Kidney (tissue), 14 donors: ENCODE data around the gene SOX12. TPM values are rescaled to one million over a fixed set of nuclear protein-coding genes. Genes with fewer than 3 reads are reported as not detected.

Source experiments
- DNase-seq, 5 donors: peaks; one replicate each; pipeline ENCODE4 v3.0.0-alpha.2; 2013 to 2020
- FAIRE-seq: peaks from 2 replicates; lab custom pipeline; 2012; peaks lifted over from hg19 to GRCh38; lab: Jason Lieb, UNC
- H3K27ac ChIP-seq, 2 donors: one replicate each; pipeline ENCODE4 v1.7.0; 2013; ENCODE audit warnings: low read depth in 2 of 2, low read length in 2 of 2, inconsistent platforms in 1 of 2
- H3K27me3 ChIP-seq: one replicate; pipeline ENCODE4 v1.7.1; 2013; ENCODE audit warnings: low read length, inconsistent platforms; ENCODE audit not compliant: control insufficient read depth, insufficient read depth
- H3K36me3 ChIP-seq, 3 donors: one replicate each; pipeline versions ENCODE4 v1.7.0 to v1.7.1; 2013; ENCODE audit warnings: low read length in 3 of 3, control low read depth in 1 of 3, inconsistent platforms in 1 of 3; ENCODE audit not compliant: insufficient read depth in 3 of 3, control insufficient read depth in 2 of 3
- H3K4me1 ChIP-seq, 3 donors: one replicate each; pipeline versions ENCODE4 v1.7.0 to v1.7.1; 2013; ENCODE audit warnings: low read length in 3 of 3, inconsistent platforms in 1 of 3, low read depth in 1 of 3; ENCODE audit not compliant: control insufficient read depth in 2 of 3, insufficient read depth in 2 of 3
- H3K4me3 ChIP-seq, 3 donors: one replicate each; pipeline versions ENCODE4 v1.7.0 to v1.8.1; 2013; ENCODE audit warnings: low read length in 3 of 3, control low read depth in 1 of 3, inconsistent platforms in 1 of 3
- H3K9ac ChIP-seq, 3 donors: one replicate each; pipeline versions ENCODE4 v1.7.0 to v1.7.1; 2013; ENCODE audit warnings: low read length in 3 of 3, control low read depth in 1 of 3, inconsistent platforms in 1 of 3
- H3K9me3 ChIP-seq, 3 donors: one replicate each; pipeline versions ENCODE4 v1.7.0 to v1.7.1; 2013; ENCODE audit warnings: low read length in 3 of 3, control low read depth in 1 of 3, inconsistent platforms in 1 of 3; ENCODE audit not compliant: control insufficient read depth in 2 of 3, insufficient read depth in 1 of 3
- intact Hi-C: fragments of 100-400 bp; cut with DNase I; formaldehyde crosslinking; loops from one replicate; pipeline ENCODE4 v1.11.1; 2022
- polyA plus RNA-seq: library from polyadenylated mRNA; stranded (reverse); fragments of 350-450 nt; fragmentation: Illumina TruSeq; extraction: RNeasy Lipid Tissue Mini Kit (QIAGEN cat#74804); gene quantifications from one replicate; pipeline ENCODE4 v1.2.3, GENCODE V29; 2014; ENCODE audit warnings: low read depth, low replicate concordance; ENCODE audit not compliant: insufficient read depth
- total RNA-seq: library from RNA; stranded (reverse); fragmentation: NEBNext Ultra II Directional; extraction: Animal tissue kit (Norgen Biotek cat#: 25700); gene quantifications from one replicate; pipeline ENCODE4 v1.2.1, GENCODE V29; 2021
- TF ChIP-seq, protein P1 (sequence below): IDR thresholded peaks from 3 replicates; pipeline ENCODE4 v1.5.1; 2012; ENCODE audit warnings: mild to moderate bottlenecking, moderate library complexity, borderline replicate concordance; ENCODE audit not compliant: insufficient read depth; ENCODE audit errors: extremely low read depth
- donor health status: control.
- donor health status: control.
- donor health status: control.
- donor health status: control.
- donor health status: control.
- donor health status: DM: yes; HTN: yes; CAD: no.
- donor health status: Normal renal cell carcinoma (clear cell type).

The SOX12 gene
- total and polyA plus RNA-seq, 2 donors from 2014 or later: 11.3 to 12.7 TPM

DNA sequence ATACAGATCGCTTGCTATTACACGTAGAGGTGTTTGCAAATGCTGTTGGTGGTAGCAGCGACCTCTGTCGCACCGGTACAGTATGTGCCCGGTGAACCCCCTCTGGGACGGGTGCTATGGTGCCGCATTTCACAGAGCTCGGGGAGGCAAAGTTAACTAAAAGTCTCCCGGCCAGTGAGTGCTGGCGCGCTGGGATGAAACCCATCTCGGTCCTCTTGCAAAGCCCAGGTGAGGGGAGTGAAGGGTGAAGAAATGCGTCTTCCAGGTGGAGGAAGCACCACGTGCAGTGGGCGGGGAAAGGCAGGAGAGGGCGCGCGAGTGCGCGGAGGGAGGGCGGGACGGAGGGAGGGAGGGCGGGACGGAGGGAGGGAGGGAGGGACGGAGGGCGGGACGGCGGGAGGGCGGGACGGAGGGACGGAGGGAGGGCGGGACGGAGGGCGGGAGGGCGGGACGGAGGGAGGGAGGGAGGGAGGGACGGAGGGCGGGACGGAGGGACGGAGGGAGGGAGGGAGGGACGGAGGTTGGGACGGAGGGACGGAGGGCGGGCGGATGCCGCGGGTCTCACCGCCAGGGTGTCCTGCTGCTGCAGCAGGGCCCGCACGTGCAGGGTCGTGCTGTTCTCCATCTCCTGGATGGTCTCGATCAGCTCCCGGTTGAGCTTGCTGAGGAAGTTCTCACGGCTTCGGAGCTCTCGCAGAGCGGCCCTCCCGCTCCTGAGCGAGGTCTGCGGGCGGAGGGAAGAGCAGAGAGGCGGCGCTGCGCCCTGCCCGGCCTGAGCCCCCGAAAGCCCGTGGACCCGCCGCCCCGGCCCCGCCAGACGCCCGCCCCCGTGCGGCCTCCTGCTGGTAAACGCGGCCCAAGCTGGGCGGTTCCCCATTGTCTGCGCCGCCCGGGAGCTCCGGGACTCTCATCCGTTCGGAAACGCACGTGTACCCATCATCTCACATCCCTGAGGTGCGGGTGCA is 46.5 kb upstream of the SOX12 start:
- Histone ChIP-seq H3K9ac (no peak overlapping the region), H3K36me3 (peaks cover 2 to 27% (median 7%) of the 10 kb centered on the region in 3 donors), H3K27me3 (no peaks in the 10 kb centered on the region), H3K4me3 (no peak overlapping the region), H3K9me3 (no peaks in the 10 kb centered on the region), H3K4me1 (no peaks in the 10 kb centered on the region), H3K27ac (no peak overlapping the region)
- intact Hi-C loops: no loop called here
- TF ChIP-seq, protein P1, sequence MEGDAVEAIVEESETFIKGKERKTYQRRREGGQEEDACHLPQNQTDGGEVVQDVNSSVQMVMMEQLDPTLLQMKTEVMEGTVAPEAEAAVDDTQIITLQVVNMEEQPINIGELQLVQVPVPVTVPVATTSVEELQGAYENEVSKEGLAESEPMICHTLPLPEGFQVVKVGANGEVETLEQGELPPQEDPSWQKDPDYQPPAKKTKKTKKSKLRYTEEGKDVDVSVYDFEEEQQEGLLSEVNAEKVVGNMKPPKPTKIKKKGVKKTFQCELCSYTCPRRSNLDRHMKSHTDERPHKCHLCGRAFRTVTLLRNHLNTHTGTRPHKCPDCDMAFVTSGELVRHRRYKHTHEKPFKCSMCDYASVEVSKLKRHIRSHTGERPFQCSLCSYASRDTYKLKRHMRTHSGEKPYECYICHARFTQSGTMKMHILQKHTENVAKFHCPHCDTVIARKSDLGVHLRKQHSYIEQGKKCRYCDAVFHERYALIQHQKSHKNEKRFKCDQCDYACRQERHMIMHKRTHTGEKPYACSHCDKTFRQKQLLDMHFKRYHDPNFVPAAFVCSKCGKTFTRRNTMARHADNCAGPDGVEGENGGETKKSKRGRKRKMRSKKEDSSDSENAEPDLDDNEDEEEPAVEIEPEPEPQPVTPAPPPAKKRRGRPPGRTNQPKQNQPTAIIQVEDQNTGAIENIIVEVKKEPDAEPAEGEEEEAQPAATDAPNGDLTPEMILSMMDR: no peak
- DNase-seq (peak in 2 of 5 donors; percentile 30 to 76), FAIRE-seq (no peak)

DNA sequence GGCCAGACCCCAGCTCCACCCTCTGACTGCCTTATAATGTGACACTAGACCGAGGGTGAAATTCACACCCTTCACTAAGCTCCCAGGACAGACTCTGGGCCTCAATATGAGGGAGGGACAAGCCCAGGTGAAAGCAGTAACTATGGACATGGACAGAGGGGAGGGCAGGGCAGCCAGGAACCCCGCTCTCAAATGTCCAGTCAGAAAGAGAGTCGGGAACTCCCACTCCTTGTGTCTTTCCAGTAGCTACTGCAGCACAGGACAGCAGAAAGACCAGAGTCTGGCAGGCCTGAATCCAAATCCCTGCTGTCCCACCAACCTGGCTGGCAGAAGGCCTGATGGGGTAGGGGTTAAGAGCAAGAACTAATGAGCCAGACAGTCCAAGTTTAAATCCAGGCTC is 41.2 kb upstream of the SOX12 start:
- H3K27ac ChIP-seq: no peak overlapping the region
- DNase-seq (peak in 3 of 5 donors; percentile 47 to 64 (median 60)), FAIRE-seq (no peak)
- intact Hi-C loops: no loop called here
- H3K36me3 ChIP-seq: peaks cover 0 to 5% (median 5%) of the 10 kb centered on the region in 3 donors
- H3K9me3 ChIP-seq: no peaks in the 10 kb centered on the region
- H3K9ac ChIP-seq: no peak overlapping the region
- no peaks in the 10 kb centered on the region for H3K4me1 ChIP-seq
- H3K27me3 ChIP-seq: no peaks in the 10 kb centered on the region
- TF ChIP-seq, protein P1: no peak
- no peak overlapping the region for H3K4me3 ChIP-seq

DNA sequence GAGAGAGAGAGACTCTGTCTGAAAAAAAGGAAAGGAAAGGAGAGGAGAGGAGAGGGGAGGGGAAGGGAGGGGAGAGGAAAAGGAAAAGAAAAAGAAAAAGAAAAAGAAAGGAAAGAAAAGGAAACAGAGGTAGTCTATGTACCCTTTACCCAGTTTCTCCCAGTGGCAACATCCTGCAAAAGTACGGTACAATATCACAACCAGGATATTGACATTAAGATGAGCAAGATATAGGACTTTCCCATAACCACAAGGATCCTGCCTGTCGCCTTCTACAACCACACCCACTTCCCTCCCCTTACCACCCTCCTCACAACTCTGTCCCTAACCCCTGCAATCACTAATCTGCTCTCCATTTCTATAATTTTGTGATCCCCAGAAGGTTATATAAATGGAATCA is 38.8 kb upstream of the SOX12 start:
- no peak for FAIRE-seq

More for the DNA sequence above, 38.8 kb upstream of the SOX12 start:
- intact Hi-C loops: no loop called here
- Histone ChIP-seq H3K36me3 (peaks cover 0 to 4% (median 3%) of the 10 kb centered on the region in 3 donors), H3K9ac (no peak overlapping the region), H3K27ac (no peak overlapping the region), H3K9me3 (no peaks in the 10 kb centered on the region), H3K4me1 (peaks cover 0 to 11% (median 4%) of the 10 kb centered on the region in 3 donors), H3K4me3 (no peak overlapping the region), H3K27me3 (no peaks in the 10 kb centered on the region)
- TF ChIP-seq, protein P1: no peak
- no peak for DNase-seq
